GM19035 (cell line): ENCODE data around the gene ITGA8.
"Not testable (repeated sequence)": the region's sequence is repeated elsewhere in the genome, so short reads cannot be mapped to it uniquely, and the experiment has no call there.

ENCODE experiments used
- ATAC-seq: cut with Tn5 transposase; IDR thresholded peaks from one replicate; pipeline ENCODE4 v1.9.1; 2021; ENCODE audit not compliant: unreplicated experiment

ITGA8 gene

GRCh38 chr10:15567952-15568351, 151.8 kb downstream of the ITGA8 start:
- ATAC-seq, result no peak

- no peak for ATAC-seq
Measured at GRCh38 chr10:15563246-15563645, 156.5 kb downstream of the ITGA8 start.

GRCh38 chr10:15562578-15562977, 157.1 kb downstream of the ITGA8 start:
- no peak for ATAC-seq

GRCh38 chr10:15562116-15562515, 157.6 kb downstream of the ITGA8 start:
- no peak for ATAC-seq

- ATAC-seq, result no peak
Measured at GRCh38 chr10:15558136-15558535, 161.6 kb downstream of the ITGA8 start.

- not testable (repeated sequence) for ATAC-seq
Measured at GRCh38 chr10:15557168-15557567, 162.6 kb downstream of the ITGA8 start.

- ATAC-seq, result no peak
Measured at GRCh38 chr10:15550950-15551349, 168.8 kb downstream of the ITGA8 start.

GRCh38 chr10:15548331-15548730, 171.4 kb downstream of the ITGA8 start:
- no peak for ATAC-seq

GRCh38 chr10:15546606-15547005, 173.1 kb downstream of the ITGA8 start:
- no peak for ATAC-seq

GRCh38 chr10:15545884-15546283, 173.8 kb downstream of the ITGA8 start:
- no peak for ATAC-seq

- no peak for ATAC-seq
Measured at GRCh38 chr10:15545266-15545665, 174.5 kb downstream of the ITGA8 start.

- no peak for ATAC-seq
Measured at GRCh38 chr10:15543994-15544393, 175.7 kb downstream of the ITGA8 start.

- ATAC-seq, result no peak
Measured at GRCh38 chr10:15542817-15543216, 176.9 kb downstream of the ITGA8 start.

GRCh38 chr10:15541376-15541775, 178.3 kb downstream of the ITGA8 start:
- no peak for ATAC-seq

- no peak for ATAC-seq
Measured at GRCh38 chr10:15540727-15541126, 179.0 kb downstream of the ITGA8 start.

GRCh38 chr10:15539262-15539661, 180.5 kb downstream of the ITGA8 start:
- no peak for ATAC-seq

GRCh38 chr10:15534928-15535538, 184.7 kb downstream of the ITGA8 start:
- ATAC-seq, result not testable (repeated sequence)

GRCh38 chr10:15531927-15532722, 187.6 kb downstream of the ITGA8 start:
- no peak for ATAC-seq

GRCh38 chr10:15528859-15529239, 190.9 kb downstream of the ITGA8 start:
- no peak for ATAC-seq

- ATAC-seq, result no peak
Measured at GRCh38 chr10:15526754-15527153, 193.0 kb downstream of the ITGA8 start.

GRCh38 chr10:15521328-15521903, 198.3 kb downstream of the ITGA8 start:
- no peak for ATAC-seq

GRCh38 chr10:15518250-15518649, 201.5 kb downstream of the ITGA8 start:
- no peak for ATAC-seq
